Sciatic nerve (tissue), 1 donor: ENCODE data around the gene CHKA. TPM values are rescaled to one million over a fixed set of nuclear protein-coding genes. Genes with fewer than 3 reads are reported as not detected.

Source experiments
- microRNA-seq: library from miRNA; unstranded; fragments of <30 nt; microRNA quantifications from one replicate; pipeline ENCODE4 v1.2.0, GENCODE V29; 2020
- total RNA-seq: library from RNA; stranded (reverse); fragmentation: NEBNext Ultra II Directional; extraction: Animal tissue kit (Norgen Biotek cat#: 25700); gene quantifications from one replicate; pipeline ENCODE4 v1.2.1, GENCODE V29; 2021
- donor health status: DM: no; HTN: no; CAD: no.

CHKA gene
- total RNA-seq, 1 donor from 2014 or later, result 38.0 TPM

Small RNAs within 50 kb of the gene (microRNA-seq; reads per million reads assigned to microRNA genes)
- gene MIR4691 (not detected), gene MIR6753 (not detected), gene MIR7113 (not detected)

Other genes starting within 250 kb of the CHKA start
- gene UNC93B1, start 117.3 kb downstream of the CHKA start, total RNA-seq, result 37.0 TPM
- 46.7 TPM for gene ALDH3B1, start 111.1 kb downstream of the CHKA start, total RNA-seq
- 63.9 TPM for gene NDUFS8, start 90.7 kb downstream of the CHKA start, total RNA-seq
- gene TCIRG1, start 82.4 kb downstream of the CHKA start, total RNA-seq, result 128 TPM
- gene KMT5B, start 91.9 kb upstream of the CHKA start, total RNA-seq, result 59.0 TPM
- gene C11orf24, start 150.6 kb upstream of the CHKA start, total RNA-seq, result 53.2 TPM
- gene LRP5, start 191.2 kb upstream of the CHKA start, total RNA-seq, result 55.2 TPM